Ishikawa (cell line): Measurements from ENCODE around the gene NR1H4.

Experiments used
- CREB1 ChIP-seq: IDR thresholded peaks from 2 replicates; pipeline ENCODE4 v1.6.1; 2012; ENCODE audit warnings: low read depth
- EGR1 ChIP-seq: IDR thresholded peaks from 2 replicates; pipeline ENCODE4 v1.6.1; 2012
- EP300 ChIP-seq: IDR thresholded peaks from 2 replicates; pipeline ENCODE4 v1.6.1; 2012; ENCODE audit warnings: borderline replicate concordance
- FOXM1 ChIP-seq: IDR thresholded peaks from 2 replicates; pipeline ENCODE4 v1.6.1; 2012; ENCODE audit warnings: low read depth, borderline replicate concordance
- MAX ChIP-seq: IDR thresholded peaks from 2 replicates; pipeline ENCODE4 v1.6.1; 2012
- NFIC ChIP-seq: IDR thresholded peaks from 2 replicates; pipeline ENCODE4 v1.6.1; 2012
- RAD21 ChIP-seq: IDR thresholded peaks from 2 replicates; pipeline ENCODE4 v1.6.1; 2012; ENCODE audit warnings: low read depth
- TAF1 ChIP-seq: IDR thresholded peaks from 2 replicates; pipeline ENCODE4 v1.6.1; 2012; ENCODE audit warnings: low read depth, mild to moderate bottlenecking
- TCF12 ChIP-seq: IDR thresholded peaks from 2 replicates; pipeline ENCODE4 v1.6.1; 2012; ENCODE audit warnings: low read depth
- TEAD4 ChIP-seq: IDR thresholded peaks from 2 replicates; pipeline ENCODE4 v1.6.1; 2012
- USF1 ChIP-seq: IDR thresholded peaks from 2 replicates; pipeline ENCODE4 v1.6.1; 2012
- YY1 ChIP-seq: IDR thresholded peaks from 2 replicates; pipeline ENCODE4 v1.6.1; 2012; ENCODE audit warnings: low read depth
- ZBTB7A ChIP-seq: IDR thresholded peaks from 2 replicates; pipeline ENCODE4 v1.6.1; 2012; ENCODE audit warnings: low read depth
- TF ChIP-seq, protein P1 (sequence below): IDR thresholded peaks from 2 replicates; pipeline ENCODE4 v1.6.1; 2012; ENCODE audit warnings: low read depth, mild to moderate bottlenecking

- TF ChIP-seq EP300 (no peak), NFIC (no peak), USF1 (no peak), MAX (no peak), CREB1 (no peak), RAD21 (no peak), TCF12 (no peak), YY1 (no peak), TAF1 (no peak), EGR1 (no peak), TEAD4 (no peak), ZBTB7A (no peak), FOXM1 (no peak)
- TF ChIP-seq, protein P1, sequence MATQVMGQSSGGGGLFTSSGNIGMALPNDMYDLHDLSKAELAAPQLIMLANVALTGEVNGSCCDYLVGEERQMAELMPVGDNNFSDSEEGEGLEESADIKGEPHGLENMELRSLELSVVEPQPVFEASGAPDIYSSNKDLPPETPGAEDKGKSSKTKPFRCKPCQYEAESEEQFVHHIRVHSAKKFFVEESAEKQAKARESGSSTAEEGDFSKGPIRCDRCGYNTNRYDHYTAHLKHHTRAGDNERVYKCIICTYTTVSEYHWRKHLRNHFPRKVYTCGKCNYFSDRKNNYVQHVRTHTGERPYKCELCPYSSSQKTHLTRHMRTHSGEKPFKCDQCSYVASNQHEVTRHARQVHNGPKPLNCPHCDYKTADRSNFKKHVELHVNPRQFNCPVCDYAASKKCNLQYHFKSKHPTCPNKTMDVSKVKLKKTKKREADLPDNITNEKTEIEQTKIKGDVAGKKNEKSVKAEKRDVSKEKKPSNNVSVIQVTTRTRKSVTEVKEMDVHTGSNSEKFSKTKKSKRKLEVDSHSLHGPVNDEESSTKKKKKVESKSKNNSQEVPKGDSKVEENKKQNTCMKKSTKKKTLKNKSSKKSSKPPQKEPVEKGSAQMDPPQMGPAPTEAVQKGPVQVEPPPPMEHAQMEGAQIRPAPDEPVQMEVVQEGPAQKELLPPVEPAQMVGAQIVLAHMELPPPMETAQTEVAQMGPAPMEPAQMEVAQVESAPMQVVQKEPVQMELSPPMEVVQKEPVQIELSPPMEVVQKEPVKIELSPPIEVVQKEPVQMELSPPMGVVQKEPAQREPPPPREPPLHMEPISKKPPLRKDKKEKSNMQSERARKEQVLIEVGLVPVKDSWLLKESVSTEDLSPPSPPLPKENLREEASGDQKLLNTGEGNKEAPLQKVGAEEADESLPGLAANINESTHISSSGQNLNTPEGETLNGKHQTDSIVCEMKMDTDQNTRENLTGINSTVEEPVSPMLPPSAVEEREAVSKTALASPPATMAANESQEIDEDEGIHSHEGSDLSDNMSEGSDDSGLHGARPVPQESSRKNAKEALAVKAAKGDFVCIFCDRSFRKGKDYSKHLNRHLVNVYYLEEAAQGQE: no peak
Measured at GRCh38 chr12:100553936-100554335, 80.3 kb downstream of the NR1H4 start.
